DOHH2 (cell line): ENCODE results near the gene ZNF862.
A peak's percentile ranks its signal among the peaks of the same experiment; 100 is the strongest.

ENCODE experiments used
- EZH2phosphoT487 ChIP-seq: fragments of 200-600 bp; sonication (generic); IDR thresholded peaks from 2 replicates; pipeline ENCODE4 v1.6.1; 2017; ENCODE audit warnings: borderline replicate concordance, mild to moderate bottlenecking, antibody characterized with exemption, low read length, moderate library complexity, mixed read lengths
- TF ChIP-seq, protein P1 (sequence below): fragments of 200-600 bp; sonication (generic); IDR thresholded peaks from one replicate; pipeline ENCODE4 v1.5.1; 2014; ENCODE audit warnings: antibody characterized with exemption, mild to moderate bottlenecking, low read depth, low read length; ENCODE audit not compliant: poor library complexity, severe bottlenecking

DNA sequence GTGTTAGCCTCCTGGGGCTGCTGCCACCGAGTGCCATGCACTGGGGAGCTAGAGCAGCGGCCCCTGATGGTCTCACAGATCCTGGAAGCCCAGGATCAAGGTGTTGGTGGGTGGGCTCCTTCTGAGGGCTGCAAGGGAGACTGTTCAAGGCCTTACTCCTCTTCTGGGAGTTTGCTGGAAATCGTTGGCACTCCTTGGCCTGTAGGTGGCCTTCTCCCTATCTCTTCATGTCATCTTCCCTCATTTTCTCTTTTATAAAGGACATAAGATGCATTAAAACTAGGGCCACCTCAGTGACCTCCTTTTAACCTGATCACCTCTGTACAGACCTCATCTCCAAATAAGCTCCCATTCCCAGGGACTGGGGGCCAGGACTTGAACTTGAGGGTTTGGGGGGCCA, 27.0 kb upstream of the ZNF862 start:
- TF ChIP-seq, protein P1, sequence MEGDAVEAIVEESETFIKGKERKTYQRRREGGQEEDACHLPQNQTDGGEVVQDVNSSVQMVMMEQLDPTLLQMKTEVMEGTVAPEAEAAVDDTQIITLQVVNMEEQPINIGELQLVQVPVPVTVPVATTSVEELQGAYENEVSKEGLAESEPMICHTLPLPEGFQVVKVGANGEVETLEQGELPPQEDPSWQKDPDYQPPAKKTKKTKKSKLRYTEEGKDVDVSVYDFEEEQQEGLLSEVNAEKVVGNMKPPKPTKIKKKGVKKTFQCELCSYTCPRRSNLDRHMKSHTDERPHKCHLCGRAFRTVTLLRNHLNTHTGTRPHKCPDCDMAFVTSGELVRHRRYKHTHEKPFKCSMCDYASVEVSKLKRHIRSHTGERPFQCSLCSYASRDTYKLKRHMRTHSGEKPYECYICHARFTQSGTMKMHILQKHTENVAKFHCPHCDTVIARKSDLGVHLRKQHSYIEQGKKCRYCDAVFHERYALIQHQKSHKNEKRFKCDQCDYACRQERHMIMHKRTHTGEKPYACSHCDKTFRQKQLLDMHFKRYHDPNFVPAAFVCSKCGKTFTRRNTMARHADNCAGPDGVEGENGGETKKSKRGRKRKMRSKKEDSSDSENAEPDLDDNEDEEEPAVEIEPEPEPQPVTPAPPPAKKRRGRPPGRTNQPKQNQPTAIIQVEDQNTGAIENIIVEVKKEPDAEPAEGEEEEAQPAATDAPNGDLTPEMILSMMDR: peak; percentile 60
- no peak for TF ChIP-seq EZH2phosphoT487
